Gastroesophageal sphincter (tissue), 3 donors: ENCODE results near the gene DPP6.

Experiments
- CTCF ChIP-seq, 4 experiments: fragments of 200-600 bp in 2 of 4; fragments of 450-650 bp in 2 of 4; sonication (generic) in 1 of 4; IDR thresholded peaks; one replicate each; pipeline ENCODE4 v1.5.1; 2017 to 2019; ENCODE audit warnings: antibody characterized with exemption in 4 of 4, mild to moderate bottlenecking in 2 of 4, moderate library complexity in 2 of 4
- EP300 ChIP-seq: sonication (generic); formaldehyde crosslinking; IDR thresholded peaks from one replicate; pipeline ENCODE4 v1.6.1; 2017; ENCODE audit warnings: antibody characterized with exemption, mild to moderate bottlenecking
- POLR2AphosphoS5 ChIP-seq: sonication (generic); formaldehyde crosslinking; IDR thresholded peaks from one replicate; pipeline ENCODE4 v1.6.1; 2017; ENCODE audit warnings: antibody characterized with exemption

- TF ChIP-seq CTCF (IDR thresholded peaks at IDR 0.05): no peak
- no peak for TF ChIP-seq POLR2AphosphoS5
- TF ChIP-seq EP300: no peak
Measured at GRCh38 chr7:154902600-154903082, 850.4 kb downstream of the DPP6 start.
